Activated CD8-positive, alpha-beta memory T cell treated with anti-CD3 and anti-CD28 coated beads, Interleukin-2, amount 50 U/mL, for 1 hour (primary cell): Measurements from ENCODE around the gene SPPL2B.
"Not testable (repeated sequence)": the region's sequence is repeated elsewhere in the genome, so short reads cannot be mapped to it uniquely, and the experiment has no call there.

Experiments
- DNase-seq: peaks from one replicate; pipeline ENCODE4 v3.0.0-alpha.2; 2020; ENCODE audit errors: extremely low read depth

SPPL2B gene

DNA sequence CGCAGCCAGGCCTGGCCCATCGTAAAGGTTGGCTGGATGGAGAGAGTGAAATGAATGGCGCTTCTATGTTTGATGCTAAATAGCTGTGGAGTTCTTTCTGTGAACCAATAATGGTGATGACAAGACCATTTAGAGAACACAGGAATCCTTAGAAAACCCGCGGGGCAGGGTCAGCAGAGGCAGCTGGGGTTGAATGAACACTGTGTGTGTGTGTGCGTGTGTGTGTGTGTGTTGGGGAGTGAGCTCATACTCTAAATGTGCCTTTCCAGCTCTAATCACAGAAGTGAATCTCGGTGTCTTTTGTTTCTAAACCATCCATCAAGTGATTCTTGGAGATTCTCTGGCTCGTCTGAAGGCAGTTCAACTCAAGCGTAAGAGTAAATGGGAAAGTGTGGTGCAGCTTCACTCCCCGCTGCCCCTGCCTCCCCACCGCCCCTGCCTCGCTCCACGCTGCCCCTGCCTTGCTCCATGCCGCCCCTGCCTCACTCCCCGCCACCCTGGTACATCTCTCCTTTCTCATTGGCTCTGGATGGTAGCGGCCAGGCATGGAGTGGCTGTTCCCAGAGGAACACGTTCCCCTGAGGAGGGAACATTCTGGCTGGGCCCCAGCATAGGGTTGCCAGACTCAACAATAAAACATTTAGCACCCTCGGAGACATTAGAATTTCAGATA, 52.8 kb downstream of the SPPL2B start:
- no peak for DNase-seq

DNA sequence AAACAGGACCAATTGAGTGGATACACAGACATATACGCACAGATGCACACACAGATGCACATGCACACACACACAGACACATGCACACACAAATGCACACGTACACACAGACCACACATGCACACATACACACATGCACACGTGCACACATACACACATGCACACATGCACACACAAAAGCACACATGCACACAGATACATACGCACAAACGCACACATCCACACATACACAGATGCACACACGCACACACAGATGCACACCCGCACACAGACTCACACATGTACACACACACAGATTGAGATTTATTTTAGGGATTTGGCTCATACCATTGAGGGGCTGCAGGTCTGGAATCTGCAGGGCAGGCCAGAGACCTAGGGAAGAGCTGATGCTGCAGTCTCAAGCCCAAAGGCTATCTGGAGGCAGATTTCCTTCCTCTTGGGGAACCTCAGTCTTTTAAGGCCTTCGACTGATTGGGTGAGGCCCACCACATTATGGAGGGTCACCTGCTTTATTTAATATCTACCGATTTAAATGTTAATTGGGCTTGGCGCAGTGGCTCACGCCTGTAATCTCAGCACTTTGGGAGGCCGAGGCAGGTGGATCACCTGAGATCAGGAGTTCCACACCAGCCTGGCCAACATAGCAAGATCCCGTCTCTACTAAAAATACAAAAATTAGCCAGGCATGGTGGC, 54.2 kb downstream of the SPPL2B start:
- no peak for DNase-seq

DNA sequence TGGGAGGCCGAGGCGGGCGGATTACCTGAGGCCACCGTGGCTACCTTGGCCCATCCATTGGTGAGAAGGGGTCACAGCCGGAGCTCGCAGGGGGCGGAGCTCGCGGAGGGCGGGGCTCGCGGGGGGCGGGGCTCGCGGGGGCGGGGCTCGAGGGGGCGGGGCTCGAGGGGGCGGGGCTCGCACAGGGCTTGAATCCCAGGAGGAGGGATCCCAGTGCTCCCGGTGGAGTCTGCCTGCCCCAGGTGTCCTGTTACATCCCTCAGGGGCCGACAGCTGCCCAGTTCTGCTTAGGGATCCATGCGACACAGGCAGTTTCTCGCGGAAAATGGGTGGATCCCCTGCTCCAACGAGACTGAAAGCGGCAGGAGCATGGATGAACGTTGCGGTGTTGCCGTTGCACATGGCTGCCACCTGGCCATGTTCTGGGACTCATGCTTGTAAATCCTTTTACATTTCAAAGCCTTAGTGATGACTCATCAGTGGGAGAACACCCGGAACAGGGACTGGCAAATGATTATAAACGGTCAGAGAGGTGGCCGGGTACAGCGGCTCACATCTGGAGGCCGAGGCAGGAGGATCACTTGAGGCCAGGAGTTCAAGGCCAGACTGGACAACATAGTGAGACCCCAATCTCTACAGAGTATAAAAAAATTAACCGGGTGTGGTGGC, 56.7 kb downstream of the SPPL2B start:
- DNase-seq: no peak

DNA sequence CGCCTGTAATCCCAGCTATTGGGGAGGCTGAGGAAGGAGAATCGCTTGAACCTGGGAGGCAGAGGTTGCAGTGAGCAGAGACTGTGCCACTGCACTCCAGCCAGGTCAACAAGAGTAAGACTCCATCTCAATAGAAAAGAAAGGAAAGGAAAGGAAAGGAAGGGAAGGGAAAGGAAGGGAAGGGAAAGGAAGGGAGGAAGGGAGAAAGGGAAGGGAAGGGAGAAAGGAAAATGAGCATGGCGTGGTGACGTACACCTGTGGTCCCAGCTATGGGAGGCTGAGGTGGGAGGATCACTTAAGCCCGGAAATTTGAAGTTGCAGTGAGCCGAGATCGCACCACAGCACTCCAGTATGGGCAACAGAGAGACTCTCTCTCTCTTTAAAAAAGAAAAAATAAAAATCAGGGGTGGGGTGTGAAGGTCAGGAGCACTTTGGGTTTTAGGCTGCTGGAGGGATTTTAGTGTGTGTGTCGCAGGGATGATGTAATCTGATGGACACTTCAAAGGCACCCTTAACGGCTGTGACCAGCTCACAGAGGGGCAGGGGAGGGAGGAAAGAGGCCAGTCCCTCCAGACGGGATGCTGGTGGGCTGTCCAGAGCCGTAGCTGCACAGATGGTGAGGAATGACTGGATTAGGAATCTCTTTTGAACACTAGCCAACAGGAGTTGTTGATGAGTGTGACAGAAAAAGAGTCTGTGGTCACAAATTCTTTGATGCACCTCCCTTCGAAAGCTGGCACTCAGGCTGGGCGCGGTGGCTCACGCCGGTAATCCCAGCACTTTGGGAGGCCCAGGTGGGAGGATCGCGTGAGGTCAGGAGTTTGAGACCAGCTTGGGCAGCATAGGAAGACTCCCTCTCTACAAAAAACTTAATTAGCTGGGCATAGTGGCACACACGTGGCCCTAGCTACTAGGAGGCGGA, 59.1 kb downstream of the SPPL2B start:
- no peak for DNase-seq

DNA sequence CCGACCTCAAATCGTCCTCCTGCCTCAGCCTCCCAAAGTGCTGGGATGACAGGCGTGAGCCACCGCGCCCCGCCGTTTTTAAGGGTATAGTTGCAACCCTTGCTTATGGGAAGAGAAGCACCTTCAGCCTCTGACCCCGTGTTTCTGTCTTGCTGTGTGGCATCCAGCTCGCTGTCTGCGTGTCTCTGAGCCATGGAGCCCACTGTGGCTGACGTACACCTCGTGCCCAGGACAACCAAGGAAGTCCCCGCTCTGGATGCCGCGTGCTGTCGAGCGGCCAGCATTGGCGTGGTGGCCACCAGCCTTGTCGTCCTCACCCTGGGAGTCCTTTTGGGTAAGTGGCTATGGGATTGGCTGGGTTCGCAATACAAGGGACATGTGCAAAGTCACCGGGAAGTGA, 61.1 kb downstream of the SPPL2B start:
- DNase-seq: no peak

DNA sequence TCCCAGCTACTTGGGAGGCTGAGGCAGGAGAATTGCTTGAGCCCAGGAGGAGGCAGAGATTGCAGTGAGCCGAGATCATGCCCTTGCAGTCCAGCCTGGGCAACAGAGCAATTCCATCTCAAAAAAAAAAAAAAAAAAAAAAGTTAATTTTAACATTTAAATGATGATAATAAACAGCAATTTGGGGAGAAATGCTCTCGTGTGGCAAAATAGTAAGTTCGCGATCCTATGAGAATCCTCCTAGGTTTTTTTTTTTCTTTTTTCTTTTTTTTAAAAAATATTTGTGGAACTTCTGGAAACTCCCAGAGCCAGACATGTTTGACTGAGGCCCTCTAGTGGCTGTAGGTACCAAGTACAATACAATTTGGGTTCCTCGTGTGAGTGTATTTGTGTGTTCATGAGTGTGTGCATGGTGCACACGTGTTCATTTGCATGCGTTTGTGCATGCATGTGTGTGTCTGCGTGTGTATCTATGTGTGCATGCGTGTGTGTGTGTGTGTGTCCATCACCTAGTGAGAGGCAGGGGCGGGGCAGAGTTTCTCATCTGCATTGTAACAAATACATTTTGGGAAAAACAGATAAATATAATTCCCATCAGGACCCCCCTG, 62.7 kb downstream of the SPPL2B start:
- no peak for DNase-seq

DNA sequence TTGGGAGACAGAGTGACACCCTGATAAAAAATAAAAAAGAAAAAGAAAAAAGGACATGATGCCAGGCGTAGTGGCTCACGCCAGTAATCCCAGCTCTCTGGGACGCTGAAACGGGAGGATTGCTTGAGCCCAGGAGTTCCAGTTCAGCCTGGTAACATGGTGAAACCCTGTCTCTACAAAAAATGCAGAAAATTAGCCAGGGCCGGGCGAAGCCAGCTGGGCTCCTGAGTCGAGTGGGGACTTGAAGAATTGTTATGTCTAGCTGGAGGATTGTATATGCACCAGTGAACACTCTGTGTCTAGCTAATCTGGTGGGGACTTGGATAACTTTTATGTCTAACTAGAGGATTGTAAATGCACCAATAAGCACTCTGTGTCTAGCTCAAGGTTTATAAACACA, 63.9 kb downstream of the SPPL2B start:
- no peak for DNase-seq

DNA sequence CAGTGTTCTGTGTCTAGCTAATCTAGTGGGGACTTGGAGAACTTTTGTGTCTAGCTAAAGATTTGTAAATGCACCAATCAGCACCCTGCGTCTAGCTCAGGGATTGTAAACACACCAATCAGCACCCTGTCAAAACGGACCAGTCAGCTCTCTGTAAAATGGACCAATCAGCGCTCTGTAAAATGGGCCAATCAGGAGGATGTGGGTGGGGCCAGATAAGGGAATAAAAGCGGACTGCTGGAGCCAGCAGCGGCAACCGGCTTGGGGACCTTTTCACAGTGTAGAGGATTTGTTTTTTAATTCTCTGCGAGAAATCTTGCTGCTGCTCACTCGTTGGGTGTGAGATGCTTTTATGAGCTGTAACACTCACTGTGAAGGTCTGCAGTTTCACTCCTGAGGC, 64.4 kb downstream of the SPPL2B start:
- not testable (repeated sequence) for DNase-seq

DNA sequence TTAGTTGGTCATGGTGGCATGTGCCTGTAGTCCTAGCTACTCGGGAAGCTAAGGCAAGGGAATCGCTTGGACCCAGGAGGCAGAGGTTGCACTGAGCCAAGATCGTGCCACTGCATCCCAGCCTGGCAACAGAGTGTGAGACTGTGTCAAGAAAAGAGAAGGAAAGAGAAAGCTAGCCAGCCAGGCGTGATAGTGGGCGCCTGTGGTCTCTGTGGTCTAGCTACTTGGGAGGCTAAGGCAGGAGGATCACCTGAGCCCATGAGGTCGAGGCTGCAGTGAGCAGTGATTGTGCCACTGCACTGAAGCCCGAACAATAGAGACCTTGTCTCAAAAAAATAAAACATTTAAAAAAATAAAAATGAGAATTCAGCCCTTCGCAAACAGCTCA, 65.6 kb downstream of the SPPL2B start:
- DNase-seq: no peak

DNA sequence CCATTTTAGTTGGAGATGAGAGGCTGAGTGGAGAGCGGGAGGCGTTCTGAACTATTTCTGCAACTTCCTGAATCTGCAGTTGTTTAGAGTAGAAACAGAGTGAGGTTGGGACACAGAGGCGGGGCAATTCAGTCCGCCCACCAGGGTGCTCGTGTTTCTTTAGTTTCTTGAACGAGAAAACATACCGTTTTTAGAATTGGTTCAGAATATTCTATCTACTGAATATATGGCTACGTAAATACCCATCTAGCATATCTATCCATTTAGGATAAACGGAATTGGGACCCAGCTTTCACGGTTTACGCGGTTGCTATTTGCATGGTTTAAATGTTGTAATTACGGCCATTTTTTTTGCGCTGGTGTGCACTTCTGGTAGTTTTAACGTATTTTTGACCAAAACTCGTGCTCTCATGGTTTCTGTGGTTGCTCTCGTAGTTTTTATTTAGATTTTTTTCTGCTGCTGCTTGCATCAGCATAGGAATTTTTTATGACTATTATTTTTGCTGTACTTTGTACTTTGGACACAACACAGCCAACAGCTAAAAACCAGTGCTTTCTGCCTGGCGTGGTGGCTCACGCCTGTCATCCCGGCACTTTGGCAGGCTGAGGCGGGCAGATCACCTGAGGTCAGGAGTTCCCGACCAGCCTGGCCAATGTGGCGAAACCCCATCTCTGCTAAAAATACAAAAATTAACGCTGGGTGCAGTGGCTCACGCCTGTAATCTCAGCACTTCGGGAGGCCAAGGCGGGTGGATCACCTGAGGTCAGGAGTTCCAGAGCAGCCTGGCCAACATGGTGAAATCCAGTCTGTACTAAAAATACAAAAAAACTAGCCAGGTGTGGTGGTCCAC, 66.2 kb downstream of the SPPL2B start:
- no peak for DNase-seq

DNA sequence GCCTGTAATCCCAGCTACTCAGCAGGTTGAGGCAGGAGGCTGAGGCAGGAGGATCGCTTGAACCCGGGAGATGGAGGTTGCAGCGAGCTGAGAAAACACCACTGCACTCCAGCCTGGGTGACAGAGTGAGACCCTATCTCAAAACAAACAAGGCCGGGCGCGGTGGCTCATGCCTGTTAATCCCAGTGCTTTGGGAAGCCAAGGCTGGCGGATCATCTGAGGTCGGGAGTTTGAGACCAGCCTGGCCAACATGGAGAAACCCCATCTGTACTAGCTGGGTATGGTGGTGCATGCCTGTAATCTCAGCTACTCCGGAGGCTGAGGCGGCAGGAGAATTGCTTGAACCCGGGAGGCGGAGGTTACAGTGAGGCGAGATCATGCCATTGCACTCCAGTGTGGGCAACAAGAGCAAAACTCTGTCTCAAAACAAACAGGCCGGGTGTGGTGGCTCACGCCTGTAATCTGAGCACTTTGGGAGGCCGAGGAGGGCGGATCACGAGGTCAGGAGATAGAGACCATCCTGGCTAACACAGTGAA, 66.9 kb downstream of the SPPL2B start:
- not testable (repeated sequence) for DNase-seq

DNA sequence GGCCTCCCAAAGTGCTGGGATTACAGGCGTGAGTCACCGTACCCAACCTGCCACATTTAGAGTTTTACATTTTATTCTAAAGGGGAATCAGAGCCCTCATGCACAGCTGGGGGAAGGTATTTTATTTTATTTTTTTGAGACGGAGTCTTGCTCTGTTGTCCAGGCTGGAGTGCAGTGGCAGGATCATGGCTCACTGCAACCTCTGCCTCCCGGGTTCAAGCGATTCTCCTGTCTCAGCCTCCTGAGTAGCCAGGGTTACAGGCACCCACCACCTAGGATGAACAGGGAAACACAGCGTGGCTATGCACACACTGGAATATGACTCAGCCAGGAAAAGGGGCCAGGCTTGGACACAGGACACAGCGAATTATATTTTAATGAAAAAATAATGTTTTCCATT, 68.7 kb downstream of the SPPL2B start:
- not testable (repeated sequence) for DNase-seq

DNA sequence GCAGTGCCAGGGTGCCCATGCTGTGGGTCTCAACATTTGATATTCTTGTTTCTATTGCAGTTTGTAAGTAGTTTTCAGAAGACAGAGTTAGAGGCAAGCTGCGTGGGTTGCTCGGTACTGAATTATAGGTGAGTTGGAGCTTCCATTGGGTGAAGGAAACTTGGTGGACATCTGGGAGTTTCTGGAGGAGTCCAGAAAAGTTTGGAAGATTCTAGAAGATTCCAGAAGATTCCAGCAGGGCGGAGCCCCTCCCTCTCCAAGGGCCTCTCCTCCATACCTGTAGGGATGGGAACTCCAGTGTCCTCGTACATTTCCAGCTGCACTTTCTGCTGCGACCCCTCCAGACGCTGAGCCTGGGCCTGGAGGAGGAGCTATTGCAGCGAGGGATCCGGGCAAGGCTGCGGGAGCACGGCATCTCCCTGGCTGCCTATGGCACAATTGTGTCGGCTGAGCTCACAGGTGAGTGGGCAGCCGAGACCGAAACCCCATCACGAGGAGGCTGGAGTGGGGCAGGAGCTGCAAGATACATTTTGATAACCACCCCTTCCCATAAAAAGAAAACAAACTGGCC, 70.3 kb downstream of the SPPL2B start:
- DNase-seq: no peak

DNA sequence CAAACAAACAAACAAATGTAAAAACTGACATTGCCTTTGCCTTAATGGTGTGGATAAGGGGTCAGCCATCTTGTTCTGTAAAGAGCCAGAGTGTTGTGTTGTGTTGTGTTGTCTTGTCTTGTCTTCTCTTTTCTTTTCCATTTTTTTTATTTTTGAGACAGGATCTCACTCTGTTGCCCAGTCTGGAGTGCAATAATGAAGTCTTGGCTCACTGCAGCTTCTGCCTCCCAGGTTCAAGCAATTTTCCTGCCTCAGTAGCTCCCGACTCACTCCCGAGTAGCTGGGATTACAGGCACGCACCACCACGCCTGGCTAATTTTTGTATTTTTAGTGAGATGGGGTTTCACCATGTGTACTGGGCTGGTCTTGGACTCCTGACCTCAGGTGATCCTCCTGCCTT, 71.1 kb downstream of the SPPL2B start:
- DNase-seq: no peak
